Measurements from ENCODE around the gene COX6A1. TPM values are rescaled to one million over a fixed set of nuclear protein-coding genes. Genes with fewer than 3 reads are reported as not detected.

Gene COX6A1
- total and polyA plus RNA-seq, 2 of the 13 experiments (the other 11 are each of a cell fraction or from before 2014, with no cell fraction given), result 542 to 673 TPM

- no peak for TF ChIP-seq ZNF280B (CRISPR knock-in tag; IDR thresholded peaks at IDR 0.05; ENCODE audit: borderline replicate concordance)
- no peak for TF ChIP-seq CHCHD3 (CRISPR knock-in tag; IDR thresholded peaks at IDR 0.05)
- TF ChIP-seq HNRNPK (IDR thresholded peaks at IDR 0.05; ENCODE audit: low read depth, low read length, poor library complexity, severe bottlenecking), result no peak
- TF ChIP-seq ZNF142 (CRISPR knock-in tag; IDR thresholded peaks at IDR 0.05), result no peak
- no peak for TF ChIP-seq SP5 (CRISPR knock-in tag; IDR thresholded peaks at IDR 0.05; ENCODE audit: borderline replicate concordance, low read depth)
- no peak for TF ChIP-seq ZNF326 (CRISPR knock-in tag; IDR thresholded peaks at IDR 0.05; ENCODE audit: borderline replicate concordance)
- no peak for TF ChIP-seq BORCS8-MEF2B (CRISPR knock-in tag; IDR thresholded peaks at IDR 0.05)
- TF ChIP-seq ZKSCAN8 (CRISPR knock-in tag; IDR thresholded peaks at IDR 0.05; ENCODE audit: borderline replicate concordance), result no peak
- no peak for TF ChIP-seq KLF11 (CRISPR knock-in tag; IDR thresholded peaks at IDR 0.05)
Observed at GRCh38 chr12:120394483-120395367, 43.2 kb upstream of the COX6A1 start (continued).

Measured in HepG2 (cell line).